AG20443 (cell line): ENCODE data around the gene HSD17B2.
A peak's percentile ranks its signal among the peaks of the same experiment; 100 is the strongest.

Source experiments
- DNase-seq: peaks from one replicate; pipeline ENCODE4 v3.0.0; 2012; ENCODE audit warnings: low spot score, mixed read lengths

Gene HSD17B2

GRCh38 chr16:82049484-82049883 lies 14.4 kb downstream of the HSD17B2 start:
- DNase-seq = no peak

- no peak for DNase-seq
These were observed 15.5 kb downstream of the HSD17B2 start for GRCh38 chr16:82050506-82050905.

- DNase-seq = no peak
These were observed 15.9 kb downstream of the HSD17B2 start for GRCh38 chr16:82050909-82051357.

GRCh38 chr16:82051656-82052055 lies 16.6 kb downstream of the HSD17B2 start:
- DNase-seq = no peak

GRCh38 chr16:82055117-82055516 lies 20.1 kb downstream of the HSD17B2 start:
- DNase-seq = no peak

- DNase-seq = no peak
These were observed 20.9 kb downstream of the HSD17B2 start for GRCh38 chr16:82055728-82056549.

- DNase-seq = no peak
These were observed 21.5 kb downstream of the HSD17B2 start for GRCh38 chr16:82056550-82056896.

GRCh38 chr16:82059161-82059982 lies 24.3 kb downstream of the HSD17B2 start:
- no peak for DNase-seq

GRCh38 chr16:82059983-82060421 lies 24.9 kb downstream of the HSD17B2 start:
- no peak for DNase-seq

- DNase-seq = peak; percentile 24
These were observed 26.9 kb downstream of the HSD17B2 start for GRCh38 chr16:82061861-82062525.

GRCh38 chr16:82062645-82063058 lies 27.6 kb downstream of the HSD17B2 start:
- peak; percentile 66 for DNase-seq

- no peak for DNase-seq
These were observed 28.5 kb downstream of the HSD17B2 start for GRCh38 chr16:82063456-82064082.

- peak; percentile 40 for DNase-seq
These were observed 32.2 kb downstream of the HSD17B2 start for GRCh38 chr16:82067042-82067803.

- DNase-seq = no peak
These were observed 32.8 kb downstream of the HSD17B2 start for GRCh38 chr16:82067804-82068325.

GRCh38 chr16:82070656-82071369 lies 35.8 kb downstream of the HSD17B2 start:
- peak; percentile 40 for DNase-seq

- no peak for DNase-seq
These were observed 36.4 kb downstream of the HSD17B2 start for GRCh38 chr16:82071421-82071820.

- DNase-seq = no peak
These were observed 37.3 kb downstream of the HSD17B2 start for GRCh38 chr16:82072313-82072712.

- DNase-seq = no peak
These were observed 39.0 kb downstream of the HSD17B2 start for GRCh38 chr16:82074019-82074558.

GRCh38 chr16:82078125-82078524 lies 43.1 kb downstream of the HSD17B2 start:
- no peak for DNase-seq

- no peak for DNase-seq
These were observed 44.8 kb downstream of the HSD17B2 start for GRCh38 chr16:82079892-82080291.
